Measurements from ENCODE around the gene TICAM2.

TICAM2 gene

GRCh38 chr5:115530426-115530825 lies 71.9 kb downstream of the TICAM2 start:
- Histone ChIP-seq H3K9ac (ENCODE audit: low read depth, low read length) (no peak overlapping the region), H3K9me3 (ENCODE audit: insufficient read depth, low read depth, low read length) (no peaks in the 10 kb centered on the region), H3K4me1 (ENCODE audit: insufficient read depth, low read length) (0 out of 2 replicates have a peak, but pooled peaks cover 3% of the 10 kb centered on the region), H3K27ac (ENCODE audit: low read length) (no peak overlapping the region), H3K27me3 (ENCODE audit: insufficient read depth, low read length) (no peaks in the 10 kb centered on the region), H3K4me3 (ENCODE audit: low read length) (no peak overlapping the region), H3K36me3 (ENCODE audit: insufficient read depth, low read depth, low read length) (peaks cover 55% of the 10 kb centered on the region)
